HepG2 (cell line): ENCODE data around the gene PDZD7. TPM values are rescaled to one million over a fixed set of nuclear protein-coding genes. Genes with fewer than 3 reads are reported as not detected.

Experiments
- JDP2 ChIP-seq: sonication (generic); formaldehyde crosslinking; IDR thresholded peaks from 2 replicates; pipeline ENCODE4 v1.8.1; 2022; ENCODE audit warnings: missing genetic modification reagents, borderline replicate concordance
- KDM5A ChIP-seq: fragments of 200-600 bp; sonication (generic); IDR thresholded peaks from 2 replicates; pipeline ENCODE4 v1.7.0; 2018; ENCODE audit warnings: antibody characterized with exemption, mild to moderate bottlenecking, low read length, borderline replicate concordance
- RAD21 ChIP-seq: fragments of 450-650 bp; formaldehyde crosslinking; IDR thresholded peaks from 2 replicates; pipeline ENCODE4 v1.5.0; 2020; ENCODE audit warnings: mild to moderate bottlenecking
- SOX13 ChIP-seq, 3 experiments: fragments of 450-650 bp in 1 of 3; sonication (generic) in 1 of 3; formaldehyde crosslinking in 1 of 3; IDR thresholded peaks in 2 of 3; conservative IDR thresholded peaks in 1 of 3; 2 replicates each; pipeline versions ENCODE4 v1.5.0 to v1.6.1; 2016 to 2020; ENCODE audit warnings: antibody characterized with exemption in 1 of 3, mild to moderate bottlenecking in 1 of 3, missing compliant biosample characterization in 1 of 3, missing genetic modification reagents in 1 of 3, moderate library complexity in 1 of 3
- TAF1 ChIP-seq: sonication (generic); formaldehyde crosslinking; IDR thresholded peaks from 2 replicates; pipeline ENCODE4 v1.4.0; 2020; ENCODE audit warnings: missing genetic modification reagents
- UBTF ChIP-seq: sonication (generic); formaldehyde crosslinking; IDR thresholded peaks from 2 replicates; pipeline ENCODE4 v1.4.0; 2020; ENCODE audit warnings: mild to moderate bottlenecking, missing genetic modification reagents
- XRCC5 ChIP-seq: fragments of 200-400 bp; formaldehyde crosslinking; optimal IDR thresholded peaks from 2 replicates; pipeline ENCODE3; 2017; ENCODE audit warnings: mild to moderate bottlenecking, low read length
- ZFP62 ChIP-seq: sonication (generic); formaldehyde crosslinking; IDR thresholded peaks from 2 replicates; pipeline ENCODE4 v1.4.0; 2020; ENCODE audit warnings: missing genetic modification reagents
- ZNF318 ChIP-seq: sonication (generic); formaldehyde crosslinking; IDR thresholded peaks from 2 replicates; pipeline ENCODE4 v1.4.0; 2020; ENCODE audit warnings: mild to moderate bottlenecking, missing genetic modification reagents
- ZNF451 ChIP-seq: sonication (generic); formaldehyde crosslinking; IDR thresholded peaks from 2 replicates; pipeline ENCODE4 v1.5.0; 2020; ENCODE audit warnings: mild to moderate bottlenecking, missing genetic modification reagents
- polyA plus RNA-seq, 8 experiments: library from polyadenylated mRNA; depleted of rRNA in 3 of 8; stranded (reverse) in 7 of 8; unstranded in 1 of 8; fragments of >200 nt; fragmentation: Illumina TruSeq in 4 of 8; extraction: Trizol in 4 of 8; gene quantifications; 2 replicates each; pipeline versions ENCODE4 v1.2.1 to v1.2.3, GENCODE V29; 2011 to 2016; ENCODE audit warnings: low read depth in 4 of 8, missing spikeins in 1 of 8, mixed read lengths in 1 of 8; ENCODE audit not compliant: insufficient read depth in 1 of 8
- total RNA-seq, 5 experiments: library from RNA; depleted of rRNA; stranded (reverse); fragments of >200 nt; fragmentation: Illumina TruSeq; extraction: Trizol; gene quantifications; 2 replicates each; pipeline ENCODE4 v1.2.3, GENCODE V29; 2016; ENCODE audit warnings: low read depth in 1 of 5
- TF ChIP-seq, protein P1 (sequence below): sonication (generic); formaldehyde crosslinking; IDR thresholded peaks from 2 replicates; pipeline ENCODE4 v1.5.1; 2020; ENCODE audit warnings: mild to moderate bottlenecking, missing genetic modification reagents, borderline replicate concordance

The PDZD7 gene
- total and polyA plus RNA-seq, 2 of the 13 experiments (the other 11 are each of a cell fraction or from before 2014, with no cell fraction given), result 0.58 to 0.73 TPM

- TF ChIP-seq SOX13 (IDR thresholded peaks at IDR 0.05) (peak; percentile 76), SOX13 (CRISPR knock-in tag; conservative IDR thresholded peaks at IDR 0.05 in 1 of 2, IDR thresholded peaks at IDR 0.05 in 1 of 2) (peak in 1 of 2 experiments; percentile 97; a peak in 2 of 4 replicates), UBTF (CRISPR knock-in tag) (peak; percentile 67), TAF1 (no peak), XRCC5 (peak; percentile 65), KDM5A (no peak), JDP2 (CRISPR knock-in tag) (no peak), ZNF318 (CRISPR knock-in tag) (no peak), RAD21 (CRISPR knock-in tag) (no peak), ZNF451 (no peak), ZFP62 (no peak)
- TF ChIP-seq, protein P1, sequence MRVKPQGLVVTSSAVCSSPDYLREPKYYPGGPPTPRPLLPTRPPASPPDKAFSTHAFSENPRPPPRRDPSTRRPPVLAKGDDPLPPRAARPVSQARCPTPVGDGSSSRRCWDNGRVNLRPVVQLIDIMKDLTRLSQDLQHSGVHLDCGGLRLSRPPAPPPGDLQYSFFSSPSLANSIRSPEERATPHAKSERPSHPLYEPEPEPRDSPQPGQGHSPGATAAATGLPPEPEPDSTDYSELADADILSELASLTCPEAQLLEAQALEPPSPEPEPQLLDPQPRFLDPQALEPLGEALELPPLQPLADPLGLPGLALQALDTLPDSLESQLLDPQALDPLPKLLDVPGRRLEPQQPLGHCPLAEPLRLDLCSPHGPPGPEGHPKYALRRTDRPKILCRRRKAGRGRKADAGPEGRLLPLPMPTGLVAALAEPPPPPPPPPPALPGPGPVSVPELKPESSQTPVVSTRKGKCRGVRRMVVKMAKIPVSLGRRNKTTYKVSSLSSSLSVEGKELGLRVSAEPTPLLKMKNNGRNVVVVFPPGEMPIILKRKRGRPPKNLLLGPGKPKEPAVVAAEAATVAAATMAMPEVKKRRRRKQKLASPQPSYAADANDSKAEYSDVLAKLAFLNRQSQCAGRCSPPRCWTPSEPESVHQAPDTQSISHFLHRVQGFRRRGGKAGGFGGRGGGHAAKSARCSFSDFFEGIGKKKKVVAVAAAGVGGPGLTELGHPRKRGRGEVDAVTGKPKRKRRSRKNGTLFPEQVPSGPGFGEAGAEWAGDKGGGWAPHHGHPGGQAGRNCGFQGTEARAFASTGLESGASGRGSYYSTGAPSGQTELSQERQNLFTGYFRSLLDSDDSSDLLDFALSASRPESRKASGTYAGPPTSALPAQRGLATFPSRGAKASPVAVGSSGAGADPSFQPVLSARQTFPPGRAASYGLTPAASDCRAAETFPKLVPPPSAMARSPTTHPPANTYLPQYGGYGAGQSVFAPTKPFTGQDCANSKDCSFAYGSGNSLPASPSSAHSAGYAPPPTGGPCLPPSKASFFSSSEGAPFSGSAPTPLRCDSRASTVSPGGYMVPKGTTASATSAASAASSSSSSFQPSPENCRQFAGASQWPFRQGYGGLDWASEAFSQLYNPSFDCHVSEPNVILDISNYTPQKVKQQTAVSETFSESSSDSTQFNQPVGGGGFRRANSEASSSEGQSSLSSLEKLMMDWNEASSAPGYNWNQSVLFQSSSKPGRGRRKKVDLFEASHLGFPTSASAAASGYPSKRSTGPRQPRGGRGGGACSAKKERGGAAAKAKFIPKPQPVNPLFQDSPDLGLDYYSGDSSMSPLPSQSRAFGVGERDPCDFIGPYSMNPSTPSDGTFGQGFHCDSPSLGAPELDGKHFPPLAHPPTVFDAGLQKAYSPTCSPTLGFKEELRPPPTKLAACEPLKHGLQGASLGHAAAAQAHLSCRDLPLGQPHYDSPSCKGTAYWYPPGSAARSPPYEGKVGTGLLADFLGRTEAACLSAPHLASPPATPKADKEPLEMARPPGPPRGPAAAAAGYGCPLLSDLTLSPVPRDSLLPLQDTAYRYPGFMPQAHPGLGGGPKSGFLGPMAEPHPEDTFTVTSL, result no peak
Measured at GRCh38 chr10:101008823-101009423, 22.0 kb downstream of the PDZD7 start (continued).
